Measurements from ENCODE around the gene RBPMS2.
"Not testable (repeated sequence)": the region's sequence is repeated elsewhere in the genome, so short reads cannot be mapped to it uniquely, and the experiment has no call there.

The RBPMS2 gene

GRCh38 chr15:64806509-64806908 is 31.1 kb upstream of the RBPMS2 start:
- no peak overlapping the region for H3K27ac ChIP-seq
- no peak overlapping the region for H3K4me3 ChIP-seq (ENCODE audit: low read depth in 1 of 2, low read length in 1 of 2)
- TF ChIP-seq CTCF (IDR thresholded peaks at IDR 0.05), result no peak
- peaks cover 12% of the 10 kb centered on the region for H3K27me3 ChIP-seq
- peaks cover 0 to 6% of the 10 kb centered on the region in 2 experiments for H3K4me1 ChIP-seq (ENCODE audit: control insufficient read depth in 1 of 2, insufficient read depth in 1 of 2, low read depth in 1 of 2, low read length in 1 of 2)
- H3K9me3 ChIP-seq, result no peaks in the 10 kb centered on the region
- no peaks in the 10 kb centered on the region for H3K36me3 ChIP-seq

- no peaks in the 10 kb centered on the region for H3K36me3 ChIP-seq
- H3K27ac ChIP-seq, result no peak overlapping the region
- no peak for TF ChIP-seq CTCF (IDR thresholded peaks at IDR 0.05)
- H3K9me3 ChIP-seq, result no peaks in the 10 kb centered on the region
- H3K4me3 ChIP-seq (ENCODE audit: low read depth in 1 of 2, low read length in 1 of 2), result no peak overlapping the region
- H3K4me1 ChIP-seq (ENCODE audit: control insufficient read depth in 1 of 2, insufficient read depth in 1 of 2, low read depth in 1 of 2, low read length in 1 of 2), result no peaks in the 10 kb centered on the region
- H3K27me3 ChIP-seq, result peaks cover 12% of the 10 kb centered on the region
Measured at GRCh38 chr15:64804619-64805018, 29.2 kb upstream of the RBPMS2 start.

- H3K4me3 ChIP-seq (ENCODE audit: low read depth in 1 of 2, low read length in 1 of 2), result no peak overlapping the region
Measured at GRCh38 chr15:64803526-64803925, 28.1 kb upstream of the RBPMS2 start.

GRCh38 chr15:64800476-64800875 is 25.1 kb upstream of the RBPMS2 start:
- no peak overlapping the region for H3K27ac ChIP-seq
- TF ChIP-seq CTCF (IDR thresholded peaks at IDR 0.05), result no peak
- H3K36me3 ChIP-seq, result no peaks in the 10 kb centered on the region
- H3K27me3 ChIP-seq, result no peaks in the 10 kb centered on the region
- no peaks in the 10 kb centered on the region for H3K9me3 ChIP-seq
- no peaks in the 10 kb centered on the region for H3K4me1 ChIP-seq (ENCODE audit: control insufficient read depth in 1 of 2, insufficient read depth in 1 of 2, low read depth in 1 of 2, low read length in 1 of 2)
- H3K4me3 ChIP-seq (ENCODE audit: low read depth in 1 of 2, low read length in 1 of 2), result no peak overlapping the region

More at GRCh38 chr15:64803526-64803925, 28.1 kb upstream of the RBPMS2 start:
- Histone ChIP-seq H3K4me1 (ENCODE audit: control insufficient read depth in 1 of 2, insufficient read depth in 1 of 2, low read depth in 1 of 2, low read length in 1 of 2) (no peaks in the 10 kb centered on the region), H3K36me3 (no peaks in the 10 kb centered on the region), H3K9me3 (no peaks in the 10 kb centered on the region), H3K27me3 (peaks cover 3% of the 10 kb centered on the region), H3K27ac (no peak overlapping the region)
- no peak for TF ChIP-seq CTCF (IDR thresholded peaks at IDR 0.05)

- not testable (repeated sequence) for H3K27me3 ChIP-seq; H3K9me3 ChIP-seq; H3K27ac ChIP-seq; H3K36me3 ChIP-seq; H3K4me3 ChIP-seq (ENCODE audit: low read depth in 1 of 2, low read length in 1 of 2); H3K4me1 ChIP-seq (ENCODE audit: control insufficient read depth in 1 of 2, insufficient read depth in 1 of 2, low read depth in 1 of 2, low read length in 1 of 2)
Measured at GRCh38 chr15:64798905-64799304, 23.5 kb upstream of the RBPMS2 start.

- H3K27me3 ChIP-seq, result not testable (repeated sequence)
Measured at GRCh38 chr15:64795921-64796320, 20.5 kb upstream of the RBPMS2 start.

GRCh38 chr15:64795299-64795698 is 19.9 kb upstream of the RBPMS2 start:
- H3K9me3 ChIP-seq; H3K4me1 ChIP-seq (ENCODE audit: control insufficient read depth in 1 of 2, insufficient read depth in 1 of 2, low read depth in 1 of 2, low read length in 1 of 2); H3K4me3 ChIP-seq (ENCODE audit: low read depth in 1 of 2, low read length in 1 of 2); H3K27me3 ChIP-seq; H3K36me3 ChIP-seq; H3K27ac ChIP-seq: not testable (repeated sequence)

More at GRCh38 chr15:64795921-64796320, 20.5 kb upstream of the RBPMS2 start:
- H3K4me3 ChIP-seq (ENCODE audit: low read depth in 1 of 2, low read length in 1 of 2); H3K4me1 ChIP-seq (ENCODE audit: control insufficient read depth in 1 of 2, insufficient read depth in 1 of 2, low read depth in 1 of 2, low read length in 1 of 2); H3K27ac ChIP-seq; H3K9me3 ChIP-seq; H3K36me3 ChIP-seq: not testable (repeated sequence)
